ENCODE data around the gene GTF3C4. TPM values are rescaled to one million over a fixed set of nuclear protein-coding genes. Genes with fewer than 3 reads are reported as not detected.

The GTF3C4 gene
- polyA plus RNA-seq, 1 of the 3 experiments (the other 2 are of a cell fraction) = 2.8 TPM

GRCh38 chr9:132647355-132647754 is 22.9 kb upstream of the GTF3C4 start:
- CTCF ChIA-PET = interaction anchor here (1.0 to 1.6 kb wide), 2 partner anchors 23 to 152 kb away, joined by 3 to 5 read pairs; partner anchors contain the start of genes DDX31 and GTF3C4

More at GRCh38 chr9:132647355-132647754, 22.9 kb upstream of the GTF3C4 start:
- Histone ChIP-seq H3K9me2 (no peaks in the 10 kb centered on the region), H3K9ac (no peak overlapping the region; the same call in 1 of the 2 replicates), H3K79me2 (ENCODE audit: insufficient read depth) (no peaks in the 10 kb centered on the region), H3K27me3 (ENCODE audit: insufficient read depth) (no peaks in the 10 kb centered on the region), H3K36me3 (replicated peaks in 1 of 2; ENCODE audit: control insufficient read depth in 1 of 2, insufficient read depth in 2 of 2, low read length in 1 of 2) (peaks cover 63 to 92% of the 10 kb centered on the region in 2 experiments), H3K27ac (ENCODE audit: low read depth in 2 of 2, low read length in 1 of 2) (peak overlapping the region in 1 of 2 experiments; percentile 93; a peak in 3 of 4 replicates), H3F3A (replicated peaks; ENCODE audit: insufficient read depth) (peaks cover 10% of the 10 kb centered on the region), H4K20me1 (ENCODE audit: insufficient read depth) (no peaks in the 10 kb centered on the region), H3K4me1 (ENCODE audit: control insufficient read depth in 1 of 2, insufficient read depth in 2 of 2, low read depth in 1 of 2, low read length in 1 of 2) (peaks cover 0 to 7% of the 10 kb centered on the region in 2 experiments; a peak in 3 of 4 replicates), H2AFZ (ENCODE audit: low read depth) (no peak overlapping the region), H3K9me3 (no peaks in the 10 kb centered on the region), H3K4me2 (peak overlapping the region; percentile 21; the same call in 1 of the 2 replicates), H3K4me3 (ENCODE audit: low read depth in 2 of 2, low read length in 1 of 2) (no peak overlapping the region)
- WGBS (ENCODE audit: low lambda C conversion rate) = 16% methylated on average over 4 of the region's 4 CpGs
- no peak for DNase-seq
- POLR2A ChIA-PET = no interaction called here
- TF ChIP-seq ELF1 (IDR thresholded peaks at IDR 0.05) (0 out of 2 replicates have a peak, but pooled peaks have one; percentile 5), RFX5 (IDR thresholded peaks at IDR 0.05; ENCODE audit: low read length) (no peak), GABPA (IDR thresholded peaks at IDR 0.05; ENCODE audit: low read depth) (no peak), NRF1 (IDR thresholded peaks at IDR 0.05; ENCODE audit: low read depth, low read length) (no peak), EP300 (IDR thresholded peaks at IDR 0.05; ENCODE audit: borderline replicate concordance in 1 of 2, low read depth in 1 of 2, low read length in 1 of 2) (peak in 1 of 2 experiments; percentile 86; a peak in 1 of 4 replicates), POLR2AphosphoS5 (IDR thresholded peaks at IDR 0.05; ENCODE audit: low read depth, low read length) (peak; percentile 78; the same call in 1 of the 2 replicates), TAF1 (IDR thresholded peaks at IDR 0.05; ENCODE audit: borderline replicate concordance, low read depth, low read length) (no peak), SMC3 (IDR thresholded peaks at IDR 0.05; ENCODE audit: low read depth, low read length) (no peak), FOXJ3 (CRISPR knock-in tag; IDR thresholded peaks at IDR 0.05) (no peak), RAD21 (IDR thresholded peaks at IDR 0.05; ENCODE audit: low read length) (no peak), GATA2 (CRISPR knock-in tag; IDR thresholded peaks at IDR 0.05) (no peak), TEAD4 (IDR thresholded peaks at IDR 0.05; ENCODE audit: borderline replicate concordance, insufficient read depth) (peak; percentile 86), NFIC (IDR thresholded peaks at IDR 0.05; ENCODE audit: borderline replicate concordance) (peak; percentile 65; the same call in 1 of the 2 replicates), FOXM1 (IDR thresholded peaks at IDR 0.05; ENCODE audit: low read depth) (peak; percentile 47; the same call in 1 of the 2 replicates), JUND (IDR thresholded peaks at IDR 0.05) (peak; percentile 96), FOSL2 (IDR thresholded peaks at IDR 0.05; ENCODE audit: borderline replicate concordance, low read depth) (peak; percentile 95), SIN3A (IDR thresholded peaks at IDR 0.05; ENCODE audit: borderline replicate concordance, low read depth, low read length) (peak; percentile 79; the same call in 1 of the 2 replicates), CHD2 (IDR thresholded peaks at IDR 0.05; ENCODE audit: low read length, partially characterized antibody) (no peak), TCF12 (IDR thresholded peaks at IDR 0.05) (peak; percentile 99), RXRA (IDR thresholded peaks at IDR 0.05; ENCODE audit: borderline replicate concordance, low read depth) (peak; percentile 70; the same call in 1 of the 2 replicates), MEF2A (IDR thresholded peaks at IDR 0.05; ENCODE audit: borderline replicate concordance, low read depth) (peak; percentile 65; the same call in 1 of the 2 replicates), ZBTB33 (IDR thresholded peaks at IDR 0.05; ENCODE audit: borderline replicate concordance, low read depth) (0 out of 2 replicates have a peak, but pooled peaks have one; percentile 51)
- TF ChIP-seq, protein P1, sequence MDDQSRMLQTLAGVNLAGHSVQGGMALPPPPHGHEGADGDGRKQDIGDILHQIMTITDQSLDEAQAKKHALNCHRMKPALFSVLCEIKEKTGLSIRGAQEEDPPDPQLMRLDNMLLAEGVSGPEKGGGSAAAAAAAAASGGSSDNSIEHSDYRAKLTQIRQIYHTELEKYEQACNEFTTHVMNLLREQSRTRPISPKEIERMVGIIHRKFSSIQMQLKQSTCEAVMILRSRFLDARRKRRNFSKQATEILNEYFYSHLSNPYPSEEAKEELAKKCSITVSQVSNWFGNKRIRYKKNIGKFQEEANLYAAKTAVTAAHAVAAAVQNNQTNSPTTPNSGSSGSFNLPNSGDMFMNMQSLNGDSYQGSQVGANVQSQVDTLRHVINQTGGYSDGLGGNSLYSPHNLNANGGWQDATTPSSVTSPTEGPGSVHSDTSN (IDR thresholded peaks at IDR 0.05) = peak; percentile 95
- TF ChIP-seq, protein P2, sequence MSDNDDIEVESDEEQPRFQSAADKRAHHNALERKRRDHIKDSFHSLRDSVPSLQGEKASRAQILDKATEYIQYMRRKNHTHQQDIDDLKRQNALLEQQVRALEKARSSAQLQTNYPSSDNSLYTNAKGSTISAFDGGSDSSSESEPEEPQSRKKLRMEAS (IDR thresholded peaks at IDR 0.05; ENCODE audit: low read depth) = peak; percentile 95
- TF ChIP-seq, protein P3, sequence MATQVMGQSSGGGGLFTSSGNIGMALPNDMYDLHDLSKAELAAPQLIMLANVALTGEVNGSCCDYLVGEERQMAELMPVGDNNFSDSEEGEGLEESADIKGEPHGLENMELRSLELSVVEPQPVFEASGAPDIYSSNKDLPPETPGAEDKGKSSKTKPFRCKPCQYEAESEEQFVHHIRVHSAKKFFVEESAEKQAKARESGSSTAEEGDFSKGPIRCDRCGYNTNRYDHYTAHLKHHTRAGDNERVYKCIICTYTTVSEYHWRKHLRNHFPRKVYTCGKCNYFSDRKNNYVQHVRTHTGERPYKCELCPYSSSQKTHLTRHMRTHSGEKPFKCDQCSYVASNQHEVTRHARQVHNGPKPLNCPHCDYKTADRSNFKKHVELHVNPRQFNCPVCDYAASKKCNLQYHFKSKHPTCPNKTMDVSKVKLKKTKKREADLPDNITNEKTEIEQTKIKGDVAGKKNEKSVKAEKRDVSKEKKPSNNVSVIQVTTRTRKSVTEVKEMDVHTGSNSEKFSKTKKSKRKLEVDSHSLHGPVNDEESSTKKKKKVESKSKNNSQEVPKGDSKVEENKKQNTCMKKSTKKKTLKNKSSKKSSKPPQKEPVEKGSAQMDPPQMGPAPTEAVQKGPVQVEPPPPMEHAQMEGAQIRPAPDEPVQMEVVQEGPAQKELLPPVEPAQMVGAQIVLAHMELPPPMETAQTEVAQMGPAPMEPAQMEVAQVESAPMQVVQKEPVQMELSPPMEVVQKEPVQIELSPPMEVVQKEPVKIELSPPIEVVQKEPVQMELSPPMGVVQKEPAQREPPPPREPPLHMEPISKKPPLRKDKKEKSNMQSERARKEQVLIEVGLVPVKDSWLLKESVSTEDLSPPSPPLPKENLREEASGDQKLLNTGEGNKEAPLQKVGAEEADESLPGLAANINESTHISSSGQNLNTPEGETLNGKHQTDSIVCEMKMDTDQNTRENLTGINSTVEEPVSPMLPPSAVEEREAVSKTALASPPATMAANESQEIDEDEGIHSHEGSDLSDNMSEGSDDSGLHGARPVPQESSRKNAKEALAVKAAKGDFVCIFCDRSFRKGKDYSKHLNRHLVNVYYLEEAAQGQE (IDR thresholded peaks at IDR 0.05; ENCODE audit: low read depth, low read length) = no peak
